H9 (cell line): ENCODE data around the gene TSFM. TPM values are rescaled to one million over a fixed set of nuclear protein-coding genes. Genes with fewer than 3 reads are reported as not detected.

Source experiments
- DNase-seq: peaks from one replicate; pipeline ENCODE4 v3.0.0-alpha.2; 2017
- H2AFZ ChIP-seq: one replicate; pipeline ENCODE4 v1.6.1; 2013; ENCODE audit warnings: mild to moderate bottlenecking, low read length, control low read depth, moderate library complexity
- H2AK5ac ChIP-seq: 2 replicates; pipeline ENCODE4 v1.6.1; 2013; ENCODE audit warnings: low read length, control low read depth, mixed read lengths; ENCODE audit not compliant: insufficient read length
- H2BK120ac ChIP-seq: one replicate; pipeline ENCODE4 v1.6.1; 2013; ENCODE audit warnings: low read depth, mild to moderate bottlenecking, low read length, control low read depth, inconsistent platforms; ENCODE audit not compliant: poor library complexity, severe bottlenecking
- H2BK12ac ChIP-seq: 2 replicates; pipeline ENCODE4 v1.6.1; 2013; ENCODE audit warnings: low read length, control low read depth, mixed read lengths, low read depth; ENCODE audit not compliant: insufficient read length
- H2BK15ac ChIP-seq: 2 replicates; pipeline ENCODE4 v1.6.1; 2013; ENCODE audit warnings: low read depth, low read length, control low read depth
- H2BK20ac ChIP-seq: one replicate; pipeline ENCODE4 v1.6.1; 2013; ENCODE audit warnings: low read depth, mild to moderate bottlenecking, low read length, control low read depth, inconsistent platforms; ENCODE audit not compliant: poor library complexity, severe bottlenecking
- H2BK5ac ChIP-seq: 2 replicates; pipeline ENCODE4 v1.6.1; 2013; ENCODE audit warnings: low read length, control low read depth, mixed read lengths; ENCODE audit not compliant: insufficient read length
- H3K14ac ChIP-seq: 2 replicates; pipeline ENCODE4 v1.6.1; 2013; ENCODE audit warnings: low read length, control low read depth; ENCODE audit not compliant: insufficient read depth
- H3K18ac ChIP-seq: 2 replicates; pipeline ENCODE4 v1.6.1; 2013; ENCODE audit warnings: low read depth, mild to moderate bottlenecking, mixed read lengths, low read length, control low read depth; ENCODE audit not compliant: insufficient read length
- H3K23ac ChIP-seq: 2 replicates; pipeline ENCODE4 v1.6.1; 2013; ENCODE audit warnings: low read length, control low read depth, mixed read lengths, low read depth; ENCODE audit not compliant: insufficient read length
- H3K23me2 ChIP-seq: 2 replicates; pipeline ENCODE4 v1.6.1; 2013; ENCODE audit warnings: low read depth, mild to moderate bottlenecking, mixed read lengths, low read length, control low read depth; ENCODE audit not compliant: insufficient read length, poor library complexity, severe bottlenecking
- H3K27ac ChIP-seq: 2 replicates; pipeline ENCODE4 v1.5.1; 2013; ENCODE audit warnings: low read length, control low read depth, mixed read lengths, low read depth; ENCODE audit not compliant: insufficient read length
- H3K27me3 ChIP-seq: 2 replicates; pipeline ENCODE4 v1.6.1; 2013; ENCODE audit warnings: low read length, control low read depth, inconsistent platforms; ENCODE audit not compliant: insufficient read depth
- H3K4ac ChIP-seq: 2 replicates; pipeline ENCODE4 v1.6.1; 2013; ENCODE audit warnings: low read depth, mild to moderate bottlenecking, control low read depth, inconsistent platforms, low read length, moderate library complexity
- H3K4me1 ChIP-seq: 2 replicates; pipeline ENCODE4 v1.6.1; 2013; ENCODE audit warnings: low read length, control low read depth, inconsistent platforms; ENCODE audit not compliant: insufficient read depth
- H3K4me2 ChIP-seq: 2 replicates; pipeline ENCODE4 v1.6.1; 2013; ENCODE audit warnings: low read length, control low read depth, mixed read lengths; ENCODE audit not compliant: insufficient read length, insufficient read depth
- H3K56ac ChIP-seq: 2 replicates; pipeline ENCODE4 v1.6.1; 2013; ENCODE audit warnings: low read depth, mild to moderate bottlenecking, mixed read lengths, low read length, control low read depth; ENCODE audit not compliant: insufficient read length
- H3K79me1 ChIP-seq: 2 replicates; pipeline ENCODE4 v1.6.1; 2013; ENCODE audit warnings: low read depth, mild to moderate bottlenecking, moderate library complexity, low read length, control low read depth, inconsistent platforms; ENCODE audit not compliant: insufficient read depth, poor library complexity, severe bottlenecking
- H3K79me2 ChIP-seq: 2 replicates; pipeline ENCODE4 v1.6.1; 2013; ENCODE audit warnings: low read length, control low read depth, inconsistent platforms; ENCODE audit not compliant: insufficient read depth
- H3K9ac ChIP-seq: 2 replicates; pipeline ENCODE4 v1.6.1; 2013; ENCODE audit warnings: low read length, control low read depth, mixed read lengths; ENCODE audit not compliant: insufficient read length; ENCODE audit errors: extremely low read depth
- H3K9me3 ChIP-seq: one replicate; pipeline ENCODE4 v1.6.1; 2013; ENCODE audit warnings: low read depth, low read length, inconsistent platforms; ENCODE audit not compliant: control insufficient read depth
- H3T11ph ChIP-seq: one replicate; pipeline ENCODE4 v1.6.1; 2013; ENCODE audit warnings: mild to moderate bottlenecking, low read length, control low read depth, inconsistent platforms
- H4K20me1 ChIP-seq: one replicate; pipeline ENCODE4 v1.6.1; 2013; ENCODE audit not compliant: control insufficient read depth, insufficient read length, insufficient read depth
- H4K5ac ChIP-seq: 2 replicates; pipeline ENCODE4 v1.6.1; 2013; ENCODE audit warnings: low read depth, mild to moderate bottlenecking, mixed read lengths, low read length, control low read depth; ENCODE audit not compliant: insufficient read length
- H4K8ac ChIP-seq: replicated peaks from 2 replicates; pipeline ENCODE4 v1.6.1; 2013; ENCODE audit warnings: low read length, control low read depth, mixed read lengths, low read depth; ENCODE audit not compliant: insufficient read length
- H4K91ac ChIP-seq: 2 replicates; pipeline ENCODE4 v1.6.1; 2013; ENCODE audit warnings: low read depth, mild to moderate bottlenecking, moderate library complexity, mixed read lengths, low read length, control low read depth; ENCODE audit not compliant: insufficient read length
- H3K27ac Mint-ChIP-seq, 3 experiments: 2 replicates in 2 of 3; 3 replicates in 1 of 3; pipeline ENCODE4 v1.8.0; 2020 to 2021; ENCODE audit warnings: mixed read lengths in 3 of 3, mild to moderate bottlenecking in 1 of 3, moderate library complexity in 1 of 3
- H3K27me3 Mint-ChIP-seq: 2 replicates; pipeline ENCODE4 v1.8.0; 2021; ENCODE audit warnings: low read depth, mild to moderate bottlenecking, moderate library complexity, mixed read lengths
- H3K36me3 Mint-ChIP-seq, 3 experiments: 2 replicates in 2 of 3; 3 replicates in 1 of 3; pipeline ENCODE4 v1.8.0; 2020 to 2021; ENCODE audit warnings: low read depth in 3 of 3, mixed read lengths in 3 of 3; ENCODE audit not compliant: insufficient read depth in 1 of 3
- H3K4me1 Mint-ChIP-seq, 2 experiments: 2 replicates each; pipeline ENCODE4 v1.8.0; 2020; ENCODE audit warnings: mixed read lengths in 2 of 2
- H3K4me3 Mint-ChIP-seq, 2 experiments: 2 replicates in 1 of 2; 3 replicates in 1 of 2; pipeline ENCODE4 v1.8.0; 2020 to 2021; ENCODE audit warnings: mild to moderate bottlenecking in 2 of 2, mixed read lengths in 2 of 2, moderate library complexity in 1 of 2
- H3K9me3 Mint-ChIP-seq, 2 experiments: 2 replicates in 1 of 2; 3 replicates in 1 of 2; pipeline ENCODE4 v1.8.0; 2020; ENCODE audit warnings: mild to moderate bottlenecking in 2 of 2, mixed read lengths in 2 of 2, moderate library complexity in 1 of 2
- CTCF ChIP-seq: fragments of 200-600 bp; sonication (generic); conservative IDR thresholded peaks from 3 replicates; pipeline ENCODE4 v1.8.0; 2021; ENCODE audit warnings: antibody characterized with exemption, mild to moderate bottlenecking
- WGBS: extraction: QIAGEN DNeasy Blood & Tissue Kit; methylation state at CpG from one replicate; pipeline ENCODE4 v1.1.7; 2013; ENCODE audit warnings: missing lambda C conversion rate, low lambda C conversion rate, mixed read lengths; ENCODE audit not compliant: insufficient read length; ENCODE audit errors: extremely low coverage; 5-methylcytosine and 5-hydroxymethylcytosine counted together
- total RNA-seq: library from RNA; stranded (reverse); gene quantifications from 2 replicates; pipeline ENCODE4 v1.2.1, GENCODE V29; 2021

Gene TSFM
- total RNA-seq, 1 experiment from 2014 or later: 50.2 TPM

GRCh38 chr12:57777367-57777766 lies 5.2 kb upstream of the TSFM start:
- H3K9me3 Mint-ChIP-seq: no peaks in the 10 kb centered on the region
- no peak overlapping the region for H3K27ac Mint-ChIP-seq
- Histone ChIP-seq H3K79me2 (no peaks in the 10 kb centered on the region), H3K9ac (no peak overlapping the region), H2BK12ac (no peak overlapping the region), H3K14ac (no peak overlapping the region), H3K27me3 (no peaks in the 10 kb centered on the region), H2AFZ (no peak overlapping the region), H3K56ac (no peak overlapping the region), H3K4me2 (no peak overlapping the region), H3K27ac (no peak overlapping the region), H3K18ac (no peak overlapping the region), H4K5ac (no peak overlapping the region), H3K4me1 (no peaks in the 10 kb centered on the region), H2BK20ac (no peak overlapping the region), H2BK120ac (no peak overlapping the region), H4K20me1 (no peaks in the 10 kb centered on the region), H4K8ac (no peak overlapping the region), H3K23ac (no peak overlapping the region), H2BK15ac (no peak overlapping the region), H3K79me1 (no peaks in the 10 kb centered on the region), H2BK5ac (no peak overlapping the region), H4K91ac (no peak overlapping the region), H3K9me3 (no peaks in the 10 kb centered on the region), H2AK5ac (no peak overlapping the region), H3K23me2 (peaks cover 5% of the 10 kb centered on the region), H3T11ph (no peak overlapping the region), H3K4ac (no peak overlapping the region)
- peaks cover 2 to 5% of the 10 kb centered on the region in 2 experiments; a peak in 3 of 4 replicates for H3K4me1 Mint-ChIP-seq
- no peak for DNase-seq
- H3K27me3 Mint-ChIP-seq: peaks cover 7% of the 10 kb centered on the region; the same call in 1 of the 2 replicates
- WGBS: no CpG with 5 or more reads among the region's 7 CpGs
- peaks cover 0 to 5% (median 0%) of the 10 kb centered on the region in 3 experiments; a peak in 1 of 7 replicates for H3K36me3 Mint-ChIP-seq
- no peak overlapping the region for H3K4me3 Mint-ChIP-seq
- TF ChIP-seq CTCF: no peak
